GM12874 (cell line): ENCODE results near the gene KIF5B.

Source experiments
- CTCF ChIP-seq: IDR thresholded peaks from 2 replicates; pipeline ENCODE4 v1.5.1; 2011; ENCODE audit warnings: low read depth, mild to moderate bottlenecking, control low read depth, low read length, moderate library complexity; ENCODE audit not compliant: insufficient read depth

Gene KIF5B

GRCh38 chr10:31962826-31963588, 93.2 kb downstream of the KIF5B start:
- TF ChIP-seq CTCF = no peak

GRCh38 chr10:31961277-31962074, 94.7 kb downstream of the KIF5B start:
- TF ChIP-seq CTCF = no peak

- TF ChIP-seq CTCF = no peak
These were observed 96.6 kb downstream of the KIF5B start for GRCh38 chr10:31959461-31960173.
